Activated naive CD4-positive, alpha-beta T cell treated with anti-CD3 and anti-CD28 coated beads, Interleukin-2, amount 50 U/mL, for 24 hours (primary cell): ENCODE results near the gene POT1.

Experiments used
- H3K27ac Mint-ChIP-seq: one replicate; pipeline ENCODE4 v1.8.0; 2021; ENCODE audit warnings: mild to moderate bottlenecking, mixed read lengths
- H3K27me3 Mint-ChIP-seq: one replicate; pipeline ENCODE4 v1.8.0; 2021; ENCODE audit warnings: mixed read lengths
- H3K36me3 Mint-ChIP-seq: one replicate; pipeline ENCODE4 v1.8.0; 2021; ENCODE audit warnings: mixed read lengths
- H3K4me1 Mint-ChIP-seq: one replicate; pipeline ENCODE4 v1.8.0; 2021; ENCODE audit warnings: mixed read lengths
- H3K4me3 Mint-ChIP-seq: one replicate; pipeline ENCODE4 v1.8.0; 2021; ENCODE audit warnings: mild to moderate bottlenecking, mixed read lengths
- H3K9me3 Mint-ChIP-seq: one replicate; pipeline ENCODE4 v1.8.0; 2021; ENCODE audit warnings: mixed read lengths

POT1 gene

DNA sequence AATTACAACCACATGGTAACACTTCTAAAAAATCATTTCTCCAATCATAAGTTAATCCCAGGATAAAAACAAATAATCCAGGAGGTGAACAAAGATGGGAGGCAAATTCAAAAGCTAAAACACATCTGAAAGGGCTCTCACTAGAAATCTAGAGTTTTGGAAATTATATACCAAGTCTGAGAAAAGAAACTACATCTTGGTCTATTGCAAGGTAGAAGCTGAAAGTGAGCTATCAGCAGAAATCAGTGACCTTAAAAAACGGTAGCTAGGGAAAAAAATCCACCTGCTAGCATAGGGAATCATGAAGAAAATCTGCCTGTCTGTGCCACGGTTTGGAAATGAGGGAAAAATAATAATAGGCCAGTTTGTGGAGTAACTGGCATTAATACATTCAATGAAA is 50.5 kb downstream of the POT1 start:
- no peak overlapping the region for H3K27ac Mint-ChIP-seq
- H3K4me1 Mint-ChIP-seq: no peaks in the 10 kb centered on the region
- H3K4me3 Mint-ChIP-seq: no peak overlapping the region
- H3K9me3 Mint-ChIP-seq: no peaks in the 10 kb centered on the region
- H3K27me3 Mint-ChIP-seq: no peaks in the 10 kb centered on the region
- H3K36me3 Mint-ChIP-seq: peaks cover 13% of the 10 kb centered on the region

GRCh38 chr7:124874644-124875163 is 54.9 kb downstream of the POT1 start:
- H3K27ac Mint-ChIP-seq: no peak overlapping the region
- peaks cover 17% of the 10 kb centered on the region for H3K36me3 Mint-ChIP-seq
- H3K4me1 Mint-ChIP-seq: no peaks in the 10 kb centered on the region
- no peaks in the 10 kb centered on the region for H3K27me3 Mint-ChIP-seq
- H3K4me3 Mint-ChIP-seq: no peak overlapping the region
- no peaks in the 10 kb centered on the region for H3K9me3 Mint-ChIP-seq

DNA sequence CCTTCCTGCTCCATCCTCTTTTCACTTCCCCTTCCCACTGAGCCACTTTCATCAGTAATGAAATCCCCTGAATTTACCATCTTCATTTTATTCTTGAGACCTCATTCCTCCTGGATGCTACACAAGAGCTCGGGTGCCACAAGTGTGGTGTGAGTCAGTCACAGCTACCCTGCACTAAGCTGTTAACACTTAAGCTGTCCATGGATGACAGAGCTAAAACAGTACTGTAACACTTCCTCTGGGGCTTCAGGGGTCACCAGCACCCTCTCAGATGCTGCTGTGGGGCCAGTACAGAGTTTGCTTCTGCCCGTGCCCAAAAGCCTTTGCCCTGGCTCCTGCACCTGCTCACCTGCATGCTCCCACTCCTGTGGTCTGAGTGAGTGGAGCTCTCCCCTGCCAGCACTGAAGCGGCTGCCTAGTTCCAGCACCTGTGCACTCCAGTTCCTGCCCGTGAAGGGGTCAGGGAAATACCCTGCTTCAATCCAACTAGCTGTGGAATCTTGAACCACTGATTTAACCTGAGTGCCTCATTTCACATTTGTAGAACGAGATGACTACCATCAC is 71.9 kb downstream of the POT1 start:
- Mint-ChIP-seq H3K4me3 (no peak overlapping the region), H3K36me3 (peaks cover 5% of the 10 kb centered on the region), H3K27me3 (no peaks in the 10 kb centered on the region), H3K27ac (no peak overlapping the region), H3K4me1 (peaks cover 3% of the 10 kb centered on the region), H3K9me3 (no peaks in the 10 kb centered on the region)

- H3K27ac Mint-ChIP-seq: peak overlapping the region; percentile 9
- peaks cover 4% of the 10 kb centered on the region for H3K36me3 Mint-ChIP-seq
- no peak overlapping the region for H3K4me3 Mint-ChIP-seq
- no peaks in the 10 kb centered on the region for H3K27me3 Mint-ChIP-seq
- H3K9me3 Mint-ChIP-seq: no peaks in the 10 kb centered on the region
- peaks cover 3% of the 10 kb centered on the region for H3K4me1 Mint-ChIP-seq
These were observed 73.2 kb downstream of the POT1 start for GRCh38 chr7:124856299-124856888.

DNA sequence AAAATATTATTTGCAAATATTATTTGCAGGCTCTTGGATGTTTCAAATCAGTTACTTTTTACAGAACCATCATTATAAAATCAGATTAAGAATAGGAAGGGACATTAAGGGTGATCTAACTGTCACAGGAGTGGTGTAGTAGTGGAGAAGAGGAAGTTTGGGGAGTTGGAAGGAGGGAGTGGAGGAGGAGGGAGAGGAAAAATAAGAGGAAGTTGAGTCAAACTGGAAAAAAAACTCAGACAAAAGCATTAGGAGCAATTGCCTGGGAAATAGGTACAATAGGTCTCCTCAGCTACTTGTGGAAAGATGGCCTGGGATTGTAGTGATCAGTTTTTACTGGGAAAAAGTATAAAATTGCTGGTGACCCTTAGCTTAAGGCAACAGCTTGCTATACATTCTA is 86.3 kb downstream of the POT1 start:
- Mint-ChIP-seq H3K4me1 (peaks cover 4% of the 10 kb centered on the region), H3K36me3 (peaks cover 10% of the 10 kb centered on the region), H3K27me3 (no peaks in the 10 kb centered on the region), H3K9me3 (no peaks in the 10 kb centered on the region), H3K4me3 (no peak overlapping the region), H3K27ac (peak overlapping the region; percentile 92)

- Mint-ChIP-seq H3K4me1 (peaks cover 4% of the 10 kb centered on the region), H3K4me3 (no peak overlapping the region), H3K36me3 (peaks cover 12% of the 10 kb centered on the region), H3K27me3 (no peaks in the 10 kb centered on the region), H3K9me3 (no peaks in the 10 kb centered on the region), H3K27ac (no peak overlapping the region)
These were observed 89.2 kb downstream of the POT1 start for GRCh38 chr7:124840435-124840834.

DNA sequence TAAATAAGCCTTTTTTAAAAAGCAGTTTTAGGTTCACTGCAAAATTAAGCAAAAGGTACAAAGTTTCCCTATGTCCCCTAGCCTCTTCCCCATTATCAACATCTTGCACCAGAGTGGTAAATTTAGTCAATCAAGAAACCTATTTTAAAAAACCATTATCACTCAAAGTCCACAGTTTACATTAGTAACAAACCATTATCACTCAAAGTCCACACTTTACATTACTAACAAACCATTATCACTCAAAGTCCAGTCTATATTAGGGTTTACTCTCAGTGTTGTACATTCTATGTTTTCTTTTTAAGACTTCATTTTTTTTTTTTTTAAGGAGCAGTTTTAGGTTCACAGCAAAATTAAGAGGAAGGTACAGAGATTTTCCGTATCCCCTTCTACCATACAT is 89.9 kb downstream of the POT1 start:
- Mint-ChIP-seq H3K36me3 (peaks cover 15% of the 10 kb centered on the region), H3K4me3 (no peak overlapping the region), H3K27me3 (no peaks in the 10 kb centered on the region), H3K4me1 (no peaks in the 10 kb centered on the region), H3K27ac (no peak overlapping the region), H3K9me3 (no peaks in the 10 kb centered on the region)

- Mint-ChIP-seq H3K9me3 (no peaks in the 10 kb centered on the region), H3K4me1 (no peaks in the 10 kb centered on the region), H3K27me3 (no peaks in the 10 kb centered on the region), H3K4me3 (no peak overlapping the region), H3K36me3 (peaks cover 24% of the 10 kb centered on the region), H3K27ac (no peak overlapping the region)
These were observed 93.5 kb downstream of the POT1 start for GRCh38 chr7:124836173-124836572.

- Mint-ChIP-seq H3K9me3 (peaks cover 10% of the 10 kb centered on the region), H3K36me3 (peaks cover 5% of the 10 kb centered on the region), H3K27ac (no peak overlapping the region), H3K27me3 (peaks cover 3% of the 10 kb centered on the region), H3K4me1 (no peaks in the 10 kb centered on the region), H3K4me3 (no peak overlapping the region)
These were observed 110.8 kb downstream of the POT1 start for GRCh38 chr7:124818807-124819206.

GRCh38 chr7:124813994-124814798 is 115.4 kb downstream of the POT1 start:
- H3K4me3 Mint-ChIP-seq: no peak overlapping the region
- H3K27ac Mint-ChIP-seq: no peak overlapping the region
- peaks cover 11% of the 10 kb centered on the region for H3K27me3 Mint-ChIP-seq
- no peaks in the 10 kb centered on the region for H3K4me1 Mint-ChIP-seq
- peaks cover 10% of the 10 kb centered on the region for H3K9me3 Mint-ChIP-seq
- no peaks in the 10 kb centered on the region for H3K36me3 Mint-ChIP-seq

GRCh38 chr7:124812764-124813163 is 116.9 kb downstream of the POT1 start:
- Mint-ChIP-seq H3K27me3 (peaks cover 14% of the 10 kb centered on the region), H3K27ac (no peak overlapping the region), H3K9me3 (peaks cover 10% of the 10 kb centered on the region), H3K36me3 (no peaks in the 10 kb centered on the region), H3K4me3 (no peak overlapping the region), H3K4me1 (no peaks in the 10 kb centered on the region)

- H3K27me3 Mint-ChIP-seq: peaks cover 14% of the 10 kb centered on the region
- no peaks in the 10 kb centered on the region for H3K4me1 Mint-ChIP-seq
- no peaks in the 10 kb centered on the region for H3K36me3 Mint-ChIP-seq
- no peaks in the 10 kb centered on the region for H3K9me3 Mint-ChIP-seq
- H3K4me3 Mint-ChIP-seq: no peak overlapping the region
- no peak overlapping the region for H3K27ac Mint-ChIP-seq
These were observed 118.3 kb downstream of the POT1 start for GRCh38 chr7:124811341-124811740.

DNA sequence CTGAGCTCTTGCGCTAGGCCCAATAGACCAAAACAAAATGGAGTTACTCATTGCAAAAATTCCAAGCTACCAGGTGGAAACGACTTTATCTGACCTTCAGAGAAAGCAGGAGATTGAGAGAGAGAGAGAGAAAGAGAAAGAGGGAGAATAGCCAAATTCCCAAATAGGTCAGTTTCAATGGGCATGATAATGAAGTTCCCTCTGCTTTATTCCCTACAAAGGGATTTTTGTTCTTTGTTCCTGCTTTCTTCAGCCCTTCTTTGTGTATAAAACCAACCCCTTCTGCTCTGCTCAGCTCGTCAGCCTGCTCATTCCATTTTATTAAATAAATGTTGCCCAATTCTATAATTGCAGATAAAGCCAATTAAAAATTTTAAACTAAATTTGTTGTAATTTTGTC is 119.0 kb downstream of the POT1 start:
- H3K4me1 Mint-ChIP-seq: no peaks in the 10 kb centered on the region
- H3K36me3 Mint-ChIP-seq: no peaks in the 10 kb centered on the region
- H3K27me3 Mint-ChIP-seq: peaks cover 14% of the 10 kb centered on the region
- no peak overlapping the region for H3K27ac Mint-ChIP-seq
- no peaks in the 10 kb centered on the region for H3K9me3 Mint-ChIP-seq
- no peak overlapping the region for H3K4me3 Mint-ChIP-seq

DNA sequence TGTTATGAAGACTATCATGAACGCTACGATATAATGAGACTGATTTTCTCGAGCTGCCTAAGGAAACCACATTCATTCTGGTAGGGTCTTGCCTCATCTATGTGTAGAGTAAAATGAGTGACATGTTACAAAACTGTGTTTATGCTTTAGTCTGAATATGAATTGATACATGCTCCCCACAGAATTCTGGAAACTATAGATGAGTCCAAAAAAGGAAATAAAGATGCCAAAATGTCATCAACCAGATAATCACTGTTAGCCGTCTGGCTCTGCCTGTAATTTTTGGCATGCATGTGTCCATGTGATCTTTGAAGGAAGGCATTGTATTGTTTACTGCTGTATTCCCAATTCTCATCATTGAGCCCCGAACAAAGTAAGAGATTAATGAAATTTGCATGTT is 121.4 kb downstream of the POT1 start:
- Mint-ChIP-seq H3K9me3 (no peaks in the 10 kb centered on the region), H3K27me3 (peaks cover 10% of the 10 kb centered on the region), H3K4me3 (no peak overlapping the region), H3K36me3 (no peaks in the 10 kb centered on the region), H3K4me1 (no peaks in the 10 kb centered on the region), H3K27ac (no peak overlapping the region)

- H3K36me3 Mint-ChIP-seq: no peaks in the 10 kb centered on the region
- no peak overlapping the region for H3K4me3 Mint-ChIP-seq
- peaks cover under 1% of the 10 kb centered on the region for H3K9me3 Mint-ChIP-seq
- H3K27ac Mint-ChIP-seq: no peak overlapping the region
- H3K27me3 Mint-ChIP-seq: peaks cover 4% of the 10 kb centered on the region
- no peaks in the 10 kb centered on the region for H3K4me1 Mint-ChIP-seq
These were observed 128.2 kb downstream of the POT1 start for GRCh38 chr7:124801330-124801895.

DNA sequence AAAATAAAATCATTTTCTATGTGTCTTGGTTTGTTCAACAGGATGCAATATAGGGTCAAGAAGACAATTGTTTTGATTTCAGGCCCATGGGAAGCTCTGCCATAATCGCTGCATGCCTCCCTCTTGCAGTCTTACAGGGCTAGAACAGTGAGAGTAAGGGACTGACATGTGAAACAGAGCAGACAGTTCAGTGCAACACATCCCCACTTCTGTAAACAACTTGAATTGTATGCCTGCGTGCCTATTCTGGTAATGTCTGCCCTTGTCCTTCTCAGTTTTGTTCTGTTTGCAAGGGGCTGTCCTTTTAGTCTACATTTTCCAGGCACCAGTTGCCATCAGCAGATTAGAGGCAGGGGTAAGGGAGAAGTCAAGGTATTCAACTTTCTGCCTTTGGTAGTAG is 129.2 kb downstream of the POT1 start:
- Mint-ChIP-seq H3K27ac (no peak overlapping the region), H3K4me1 (no peaks in the 10 kb centered on the region), H3K4me3 (no peak overlapping the region), H3K9me3 (peaks cover 5% of the 10 kb centered on the region), H3K36me3 (peaks cover 3% of the 10 kb centered on the region), H3K27me3 (peaks cover 4% of the 10 kb centered on the region)
